Femur (tissue), 1 donor: ENCODE measurements around the gene MYOM1.
"Not testable (repeated sequence)": the region's sequence is repeated elsewhere in the genome, so short reads cannot be mapped to it uniquely, and the experiment has no call there.

Experiments
- DNase-seq: peaks from one replicate; pipeline ENCODE4 v3.0.0-alpha.2; 2017

Gene MYOM1

DNA sequence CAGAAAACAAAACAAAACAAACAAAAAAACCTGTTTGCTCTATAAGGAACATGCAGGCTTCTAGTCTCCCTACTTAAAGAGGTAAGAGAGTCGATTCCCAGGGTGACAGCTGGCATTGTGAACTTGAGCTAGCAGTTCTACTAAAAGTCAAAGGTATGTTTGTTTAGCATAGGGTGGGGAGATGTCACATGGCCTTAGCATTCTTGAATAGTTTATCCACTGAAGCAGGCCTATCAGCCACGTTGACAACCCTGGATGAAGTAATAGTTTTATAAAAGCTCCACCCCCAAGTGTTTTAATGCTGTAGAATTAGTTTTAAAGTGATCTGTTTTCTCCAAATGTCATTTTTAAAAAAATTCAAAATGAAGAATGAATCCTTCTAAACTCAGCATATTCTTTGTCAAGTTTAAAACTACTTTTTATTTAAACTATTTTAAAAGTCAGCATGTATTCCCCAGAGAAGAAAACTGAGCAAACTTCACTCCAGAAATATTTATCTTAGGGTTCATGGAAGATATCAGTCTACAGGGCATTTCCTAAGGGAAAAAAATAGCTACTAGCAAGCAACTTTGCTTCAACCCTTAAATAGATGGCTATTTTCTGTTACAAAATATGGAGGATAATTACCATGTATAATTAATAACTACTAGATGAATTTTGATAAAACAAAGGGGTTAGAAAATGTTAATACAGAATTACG, 1.7 kb downstream of the MYOM1 start:
- DNase-seq: no peak

GRCh38 chr18:3216987-3217386, 2.8 kb downstream of the MYOM1 start:
- no peak for DNase-seq

- DNase-seq: no peak
These were observed 4.7 kb downstream of the MYOM1 start for GRCh38 chr18:3214855-3215637.

- DNase-seq: no peak
These were observed 6.3 kb downstream of the MYOM1 start for GRCh38 chr18:3213300-3214059.

DNA sequence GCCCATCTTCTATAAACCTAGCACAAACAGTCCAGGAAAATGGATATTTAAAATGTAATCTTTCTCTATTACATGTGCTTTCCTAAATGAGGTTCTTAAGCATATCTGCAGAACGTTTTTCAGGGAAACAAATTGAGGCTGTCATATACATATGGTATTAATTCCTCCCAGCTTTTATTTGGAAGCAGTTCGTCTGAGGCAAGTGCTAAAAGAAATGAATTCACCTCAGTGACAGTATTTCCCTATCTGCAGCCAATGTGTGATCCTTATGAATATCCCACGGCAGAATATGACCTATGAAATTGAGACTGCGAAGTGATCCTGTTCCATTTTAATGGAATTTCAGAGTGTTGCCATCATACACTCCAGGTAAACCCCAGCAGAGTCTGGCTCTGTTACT, 7.1 kb downstream of the MYOM1 start:
- no peak for DNase-seq

GRCh38 chr18:3211236-3211992, 8.4 kb downstream of the MYOM1 start:
- DNase-seq: no peak

DNA sequence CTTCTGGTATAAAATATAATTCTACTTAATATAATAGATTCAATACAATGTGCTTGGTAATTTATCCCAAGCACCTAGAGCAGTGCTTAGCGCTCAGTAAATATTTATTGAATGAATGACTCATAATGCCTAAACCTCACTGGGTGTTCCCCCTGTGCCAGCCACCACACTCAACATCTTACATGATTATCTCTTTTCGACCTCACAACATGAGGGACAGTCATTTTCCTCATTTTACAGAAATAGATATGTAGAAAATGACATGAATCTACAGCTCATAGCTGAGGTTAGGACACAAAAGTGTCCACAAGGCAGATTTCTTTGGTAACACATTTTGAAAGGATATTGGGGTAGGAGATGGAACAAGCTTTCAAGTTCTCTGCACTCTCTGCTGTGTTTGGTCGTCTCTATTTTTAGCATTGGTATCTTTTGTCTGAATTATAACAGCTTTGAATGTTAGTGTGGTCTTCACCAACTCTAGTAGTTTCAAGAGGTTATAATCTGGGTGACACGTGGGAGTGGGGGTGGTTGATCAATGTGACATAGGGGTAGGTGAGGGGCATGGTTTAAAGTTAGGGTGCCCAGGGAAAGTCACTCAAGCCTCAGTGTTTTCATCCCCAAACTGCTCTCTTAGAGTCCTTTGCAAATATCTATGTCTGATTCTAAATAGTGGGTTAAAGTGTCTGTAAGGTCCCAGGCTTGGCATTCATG, 9.8 kb downstream of the MYOM1 start:
- DNase-seq: no peak

GRCh38 chr18:3207565-3207964, 12.2 kb downstream of the MYOM1 start:
- no peak for DNase-seq

GRCh38 chr18:3205239-3205638, 14.5 kb downstream of the MYOM1 start:
- DNase-seq: no peak

DNA sequence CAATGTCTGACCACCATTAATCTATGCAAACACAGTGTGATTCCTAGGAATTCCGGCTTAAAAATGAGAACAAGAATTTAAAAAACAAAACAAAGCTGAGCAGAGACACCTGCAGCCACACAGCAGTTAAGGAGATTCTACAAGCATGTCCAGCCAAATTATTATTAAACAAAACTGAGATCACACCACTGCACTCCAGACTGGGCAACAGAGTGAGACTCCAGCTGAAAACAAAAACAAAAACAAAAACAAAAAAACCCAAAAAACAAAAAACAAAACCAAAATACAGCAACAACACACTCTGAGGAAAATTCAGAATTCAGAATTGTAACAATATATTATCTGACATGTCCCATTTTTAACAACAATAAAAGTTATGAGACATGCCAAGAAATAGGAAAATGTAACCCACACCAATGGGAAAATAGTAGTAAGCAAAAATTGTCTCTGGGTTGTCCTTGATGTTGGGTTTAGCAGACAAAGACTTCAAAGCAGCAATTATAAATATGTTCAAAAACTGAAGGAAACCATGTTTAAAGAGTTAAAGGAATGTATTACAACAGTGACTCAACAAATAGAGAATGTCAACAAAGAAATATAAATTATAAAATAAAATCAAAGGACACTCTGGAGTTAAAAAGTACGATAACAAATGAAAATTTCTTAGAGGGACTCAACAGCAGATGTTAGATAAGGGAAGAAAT, 19.7 kb downstream of the MYOM1 start:
- DNase-seq: no peak

- not testable (repeated sequence) for DNase-seq
These were observed 21.4 kb downstream of the MYOM1 start for GRCh38 chr18:3198260-3198860.

- DNase-seq: no peak
These were observed 24.7 kb downstream of the MYOM1 start for GRCh38 chr18:3194947-3195612.

DNA sequence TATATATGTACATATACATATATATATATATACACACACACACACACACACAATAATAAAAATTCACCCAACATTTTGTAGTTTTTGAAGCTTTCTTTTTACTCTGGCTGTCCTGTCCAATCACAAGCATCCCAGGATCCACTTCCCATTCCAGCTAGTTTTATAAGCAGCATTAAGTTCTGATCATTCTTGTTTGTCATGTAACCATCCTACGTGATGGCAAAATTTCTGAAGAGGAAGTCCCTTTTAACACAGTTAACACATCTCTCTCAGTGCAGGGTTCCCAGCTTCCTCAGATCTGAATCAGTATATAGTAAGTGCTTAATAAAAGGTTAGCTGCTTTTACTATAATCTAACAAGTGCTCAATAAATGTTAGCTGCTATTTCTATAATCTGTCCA, 26.4 kb downstream of the MYOM1 start:
- DNase-seq: no peak

GRCh38 chr18:3192752-3193151, 27.0 kb downstream of the MYOM1 start:
- no peak for DNase-seq

- no peak for DNase-seq
These were observed 27.5 kb downstream of the MYOM1 start for GRCh38 chr18:3192286-3192685.

GRCh38 chr18:3190610-3191009, 29.2 kb downstream of the MYOM1 start:
- no peak for DNase-seq

DNA sequence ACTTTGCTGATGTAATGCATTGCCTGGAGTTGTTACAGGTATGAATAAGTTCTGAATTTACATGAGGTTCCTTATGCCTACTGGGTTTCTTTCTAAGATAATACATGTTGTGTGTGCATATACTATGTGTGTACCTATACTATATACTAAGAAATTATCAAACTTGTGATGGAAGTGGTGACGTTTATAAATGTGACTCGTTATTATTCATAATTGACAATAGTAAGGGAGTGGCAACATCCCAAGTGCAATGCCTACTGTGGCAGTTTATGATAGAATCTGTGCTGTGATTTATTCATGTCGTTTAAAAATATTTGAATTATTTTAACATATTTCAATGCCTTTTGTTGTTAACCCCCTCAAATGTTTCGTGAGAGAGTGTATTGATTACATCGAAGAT, 29.9 kb downstream of the MYOM1 start:
- DNase-seq: no peak

GRCh38 chr18:3186678-3187658, 32.8 kb downstream of the MYOM1 start:
- no peak for DNase-seq

- DNase-seq: no peak
These were observed 35.3 kb downstream of the MYOM1 start for GRCh38 chr18:3184275-3184963.
